G401.6 (cell line): ENCODE results near the gene APBB1.
A peak's percentile ranks its signal among the peaks of the same experiment; 100 is the strongest.

ENCODE experiments used
- FAIRE-seq: peaks from 2 replicates; lab custom pipeline; 2012; peaks lifted over from hg19 to GRCh38; lab: Jason Lieb, UNC

The APBB1 gene

GRCh38 chr11:6419009-6419631 is at the start of gene APBB1:
Gene APBB1, minus strand, starts transcription at chr11:6419094. Its CDS starts 7,747 bp downstream, at chr11:6411347.
- no peak for FAIRE-seq

GRCh38 chr11:6459099-6459450 is 40.2 kb upstream of the APBB1 start:
- no peak for FAIRE-seq

- no peak for FAIRE-seq
Measured at GRCh38 chr11:6458352-6459098, 39.6 kb upstream of the APBB1 start.

- FAIRE-seq, result no peak
Measured at GRCh38 chr11:6457581-6458320, 38.9 kb upstream of the APBB1 start.

GRCh38 chr11:6456361-6457073 is 37.6 kb upstream of the APBB1 start:
- no peak for FAIRE-seq

GRCh38 chr11:6455070-6455469 is 36.2 kb upstream of the APBB1 start:
- FAIRE-seq, result no peak

GRCh38 chr11:6453152-6453551 is 34.3 kb upstream of the APBB1 start:
- no peak for FAIRE-seq

- no peak for FAIRE-seq
Measured at GRCh38 chr11:6452219-6452618, 33.3 kb upstream of the APBB1 start.

GRCh38 chr11:6448574-6448973 is 29.7 kb upstream of the APBB1 start:
- FAIRE-seq, result no peak

- FAIRE-seq, result no peak
Measured at GRCh38 chr11:6443269-6444003, 24.5 kb upstream of the APBB1 start.

GRCh38 chr11:6442441-6442840 is 23.5 kb upstream of the APBB1 start:
- no peak for FAIRE-seq

GRCh38 chr11:6440906-6441358 is 22.0 kb upstream of the APBB1 start, which contains the start of gene HPX:
Gene HPX, minus strand, starts transcription at chr11:6440987. Its CDS starts 24 bp downstream, at chr11:6440963.
- FAIRE-seq, result no peak

- peak; percentile 74 for FAIRE-seq
Measured at GRCh38 chr11:6438979-6439571, 20.2 kb upstream of the APBB1 start.

GRCh38 chr11:6437993-6438392 is 19.1 kb upstream of the APBB1 start:
- no peak for FAIRE-seq

GRCh38 chr11:6437423-6437822 is 18.5 kb upstream of the APBB1 start:
- FAIRE-seq, result no peak

GRCh38 chr11:6433998-6434660 is 15.2 kb upstream of the APBB1 start:
- no peak for FAIRE-seq

- FAIRE-seq, result no peak
Measured at GRCh38 chr11:6431861-6432260, 13.0 kb upstream of the APBB1 start.

GRCh38 chr11:6427516-6427915 is 8.6 kb upstream of the APBB1 start:
- FAIRE-seq, result no peak

GRCh38 chr11:6420677-6421076 is 1.8 kb upstream of the APBB1 start:
- no peak for FAIRE-seq

GRCh38 chr11:6418557-6419008 is 311 bp downstream of the APBB1 start:
- no peak for FAIRE-seq
